ENCODE measurements around the gene USP30.

The USP30 gene

GRCh38 chr12:109033239-109034196 is 18.9 kb upstream of the USP30 start:
- Histone ChIP-seq H3K9me3 (ENCODE audit: low read length) (no peaks in the 10 kb centered on the region), H2AFZ (ENCODE audit: low read length) (no peak overlapping the region), H3F3A (ENCODE audit: insufficient read depth, low read length) (no peaks in the 10 kb centered on the region), H3K27ac (ENCODE audit: low read depth, low read length, poor library complexity, severe bottlenecking) (no peak overlapping the region), H3K4me3 (ENCODE audit: low read depth, low read length, poor library complexity, severe bottlenecking) (no peak overlapping the region), H3K9ac (ENCODE audit: low read length) (no peak overlapping the region), H3K79me2 (ENCODE audit: insufficient read depth, low read length) (no peaks in the 10 kb centered on the region), H3K4me2 (ENCODE audit: low read length) (no peak overlapping the region), H3K36me3 (ENCODE audit: insufficient read depth, low read length) (no peaks in the 10 kb centered on the region), H4K20me1 (ENCODE audit: insufficient read depth, low read length) (no peaks in the 10 kb centered on the region), H3K27me3 (ENCODE audit: insufficient read depth, low read length) (no peaks in the 10 kb centered on the region), H3K9me2 (ENCODE audit: low read depth, low read length) (no peaks in the 10 kb centered on the region), H3K4me1 (ENCODE audit: insufficient read depth, low read length, severe bottlenecking) (no peaks in the 10 kb centered on the region)
- TF ChIP-seq CTCF (IDR thresholded peaks at IDR 0.05; ENCODE audit: low read length): no peak
- no peak for TF ChIP-seq EZH2 (IDR thresholded peaks at IDR 0.05; ENCODE audit: borderline replicate concordance, low read length)

DNA sequence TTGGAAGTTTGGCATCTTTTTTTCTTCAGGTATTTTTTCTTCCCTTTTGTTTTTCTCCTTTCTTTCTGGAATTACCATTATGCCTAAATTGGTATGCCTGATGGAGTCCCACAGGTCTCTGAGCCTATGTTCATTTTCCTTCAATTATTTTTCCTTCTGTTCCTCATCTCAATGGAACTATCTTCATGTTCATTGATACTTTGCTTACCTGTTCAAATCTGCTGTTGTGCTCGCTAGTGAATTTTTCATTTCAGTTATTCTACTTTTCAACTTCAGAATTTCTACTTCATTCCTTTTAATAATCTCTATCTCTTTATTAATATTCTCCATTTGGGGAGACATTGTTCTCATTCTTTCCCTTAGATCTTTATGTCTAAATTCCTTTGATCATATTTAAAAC is 15.4 kb upstream of the USP30 start:
- H3K36me3 ChIP-seq (ENCODE audit: insufficient read depth, low read length): no peaks in the 10 kb centered on the region
- TF ChIP-seq CTCF (IDR thresholded peaks at IDR 0.05; ENCODE audit: low read length) (no peak), EZH2 (IDR thresholded peaks at IDR 0.05; ENCODE audit: borderline replicate concordance, low read length) (no peak)
- H3K9me3 ChIP-seq (ENCODE audit: low read length): no peaks in the 10 kb centered on the region
- H3K27ac ChIP-seq (ENCODE audit: low read depth, low read length, poor library complexity, severe bottlenecking): no peak overlapping the region
- H3K9ac ChIP-seq (ENCODE audit: low read length): no peak overlapping the region
- H3K4me1 ChIP-seq (ENCODE audit: insufficient read depth, low read length, severe bottlenecking): no peaks in the 10 kb centered on the region
- H4K20me1 ChIP-seq (ENCODE audit: insufficient read depth, low read length): no peaks in the 10 kb centered on the region
- H3F3A ChIP-seq (ENCODE audit: insufficient read depth, low read length): no peaks in the 10 kb centered on the region
- no peak overlapping the region for H3K4me3 ChIP-seq (ENCODE audit: low read depth, low read length, poor library complexity, severe bottlenecking)
- no peak overlapping the region for H3K4me2 ChIP-seq (ENCODE audit: low read length)
- H3K79me2 ChIP-seq (ENCODE audit: insufficient read depth, low read length): no peaks in the 10 kb centered on the region
- no peaks in the 10 kb centered on the region for H3K27me3 ChIP-seq (ENCODE audit: insufficient read depth, low read length)
- no peak overlapping the region for H2AFZ ChIP-seq (ENCODE audit: low read length)
- H3K9me2 ChIP-seq (ENCODE audit: low read depth, low read length): no peaks in the 10 kb centered on the region

- H3K27ac ChIP-seq (ENCODE audit: low read depth, low read length, poor library complexity, severe bottlenecking): no peak overlapping the region
- H3K36me3 ChIP-seq (ENCODE audit: insufficient read depth, low read length): no peaks in the 10 kb centered on the region
- H3K4me2 ChIP-seq (ENCODE audit: low read length): no peak overlapping the region
- no peaks in the 10 kb centered on the region for H3K79me2 ChIP-seq (ENCODE audit: insufficient read depth, low read length)
- TF ChIP-seq EZH2 (IDR thresholded peaks at IDR 0.05; ENCODE audit: borderline replicate concordance, low read length): no peak
- TF ChIP-seq CTCF (IDR thresholded peaks at IDR 0.05; ENCODE audit: low read length): no peak
- H3K9me2 ChIP-seq (ENCODE audit: low read depth, low read length): no peaks in the 10 kb centered on the region
- no peaks in the 10 kb centered on the region for H3F3A ChIP-seq (ENCODE audit: insufficient read depth, low read length)
- no peak overlapping the region for H2AFZ ChIP-seq (ENCODE audit: low read length)
- no peak overlapping the region for H3K9ac ChIP-seq (ENCODE audit: low read length)
- no peaks in the 10 kb centered on the region for H3K27me3 ChIP-seq (ENCODE audit: insufficient read depth, low read length)
- H3K4me1 ChIP-seq (ENCODE audit: insufficient read depth, low read length, severe bottlenecking): no peaks in the 10 kb centered on the region
- H4K20me1 ChIP-seq (ENCODE audit: insufficient read depth, low read length): no peaks in the 10 kb centered on the region
- H3K4me3 ChIP-seq (ENCODE audit: low read depth, low read length, poor library complexity, severe bottlenecking): no peak overlapping the region
- no peaks in the 10 kb centered on the region for H3K9me3 ChIP-seq (ENCODE audit: low read length)
Measured at GRCh38 chr12:109044241-109044640, 8.1 kb upstream of the USP30 start.
